ENCODE data around the gene DAD1. TPM values are rescaled to one million over a fixed set of nuclear protein-coding genes. Genes with fewer than 3 reads are reported as not detected.
"Not testable (repeated sequence)": the region's sequence is repeated elsewhere in the genome, so short reads cannot be mapped to it uniquely, and the experiment has no call there.

Gene DAD1
- total RNA-seq (ENCODE audit: unreplicated experiment) = 122 TPM
- long read RNA-seq, transcript DAD1-201 (3 exons, 731 nt) = major isoform, 123 of 128 reads
- long read RNA-seq, partial matches to known transcripts = 4 of 128 reads
- long read RNA-seq, other reads (novel, unspliced or antisense) = 1 of 128 reads

- peak within 1 kb of the TSS; percentile 98 for H3K27ac Mint-ChIP-seq (ENCODE audit: unreplicated experiment)
- peaks cover 2% of the 10 kb centered on the region for H3K4me1 Mint-ChIP-seq (ENCODE audit: low read depth, unreplicated experiment)
- no peaks in the 10 kb centered on the region for H3K36me3 Mint-ChIP-seq (ENCODE audit: unreplicated experiment)
- peaks cover 6% of the 10 kb centered on the region for H3K9me3 Mint-ChIP-seq (ENCODE audit: unreplicated experiment)
- DNase-seq = peak; percentile 98
- TF ChIP-seq CTCF (IDR thresholded peaks at IDR 0.05; ENCODE audit: partially characterized antibody, unreplicated experiment) = no peak
- H3K27me3 Mint-ChIP-seq (ENCODE audit: unreplicated experiment) = peaks cover 8% of the 10 kb centered on the region
- peak within 1 kb of the TSS; percentile 94 for H3K4me3 Mint-ChIP-seq (ENCODE audit: unreplicated experiment)
Observed at GRCh38 chr14:22589096-22589839, at the start of gene DAD1. DAD1 (minus strand) TSS chr14:22589224; CDS start chr14:22589157, 67 bp downstream.

- H3K27ac Mint-ChIP-seq (ENCODE audit: unreplicated experiment); DNase-seq; H3K9me3 Mint-ChIP-seq (ENCODE audit: unreplicated experiment); H3K27me3 Mint-ChIP-seq (ENCODE audit: unreplicated experiment); H3K4me1 Mint-ChIP-seq (ENCODE audit: low read depth, unreplicated experiment); H3K4me3 Mint-ChIP-seq (ENCODE audit: unreplicated experiment): not testable (repeated sequence)
- H3K36me3 Mint-ChIP-seq (ENCODE audit: unreplicated experiment) = peaks cover 23% of the 10 kb centered on the region
Observed at GRCh38 chr14:22635980-22636379, 47.0 kb upstream of the DAD1 start.

GRCh38 chr14:22634233-22634900, 45.3 kb upstream of the DAD1 start:
- H3K4me1 Mint-ChIP-seq (ENCODE audit: low read depth, unreplicated experiment) = no peaks in the 10 kb centered on the region
- H3K36me3 Mint-ChIP-seq (ENCODE audit: unreplicated experiment) = peaks cover 31% of the 10 kb centered on the region
- H3K27me3 Mint-ChIP-seq (ENCODE audit: unreplicated experiment) = peaks cover 2% of the 10 kb centered on the region
- DNase-seq = no peak
- H3K27ac Mint-ChIP-seq (ENCODE audit: unreplicated experiment) = no peak overlapping the region
- TF ChIP-seq CTCF (IDR thresholded peaks at IDR 0.05; ENCODE audit: partially characterized antibody, unreplicated experiment) = no peak
- peaks cover 11% of the 10 kb centered on the region for H3K9me3 Mint-ChIP-seq (ENCODE audit: unreplicated experiment)
- H3K4me3 Mint-ChIP-seq (ENCODE audit: unreplicated experiment) = no peak overlapping the region

GRCh38 chr14:22630486-22630885, 41.5 kb upstream of the DAD1 start:
- H3K4me3 Mint-ChIP-seq (ENCODE audit: unreplicated experiment) = no peak overlapping the region
- peaks cover 5% of the 10 kb centered on the region for H3K9me3 Mint-ChIP-seq (ENCODE audit: unreplicated experiment)
- H3K27ac Mint-ChIP-seq (ENCODE audit: unreplicated experiment) = no peak overlapping the region
- no peak for DNase-seq
- no peak for TF ChIP-seq CTCF (IDR thresholded peaks at IDR 0.05; ENCODE audit: partially characterized antibody, unreplicated experiment)
- H3K4me1 Mint-ChIP-seq (ENCODE audit: low read depth, unreplicated experiment) = peaks cover 4% of the 10 kb centered on the region
- peaks cover 2% of the 10 kb centered on the region for H3K27me3 Mint-ChIP-seq (ENCODE audit: unreplicated experiment)
- peaks cover 22% of the 10 kb centered on the region for H3K36me3 Mint-ChIP-seq (ENCODE audit: unreplicated experiment)

- DNase-seq = no peak
- no peak for TF ChIP-seq CTCF (IDR thresholded peaks at IDR 0.05; ENCODE audit: partially characterized antibody, unreplicated experiment)
- Mint-ChIP-seq H3K27ac (ENCODE audit: unreplicated experiment) (no peak overlapping the region), H3K27me3 (ENCODE audit: unreplicated experiment) (peaks cover 2% of the 10 kb centered on the region), H3K4me3 (ENCODE audit: unreplicated experiment) (no peak overlapping the region), H3K9me3 (ENCODE audit: unreplicated experiment) (peaks cover 5% of the 10 kb centered on the region), H3K4me1 (ENCODE audit: low read depth, unreplicated experiment) (peaks cover 4% of the 10 kb centered on the region), H3K36me3 (ENCODE audit: unreplicated experiment) (peaks cover 21% of the 10 kb centered on the region)
Observed at GRCh38 chr14:22630066-22630465, 41.0 kb upstream of the DAD1 start.

Data from glutamatergic neuron (in vitro differentiated cells).